Measurements from ENCODE around the gene PLSCR4. TPM values are rescaled to one million over a fixed set of nuclear protein-coding genes. Genes with fewer than 3 reads are reported as not detected.

PLSCR4 gene
- total RNA-seq, 2 experiments from 2014 or later: not detected

- no peak overlapping the region for H3K4me2 ChIP-seq (ENCODE audit: low read length)
- no peak overlapping the region for H3K27ac ChIP-seq (ENCODE audit: low read depth, low read length, poor library complexity, severe bottlenecking)
- H3K9me3 ChIP-seq (ENCODE audit: low read length): no peaks in the 10 kb centered on the region
- CTCF ChIA-PET (ENCODE audit: unreplicated experiment): no interaction called here
- H3K9me2 ChIP-seq (ENCODE audit: insufficient read depth, low read length): no peaks in the 10 kb centered on the region
- POLR2A ChIA-PET: interaction anchor here (0.6 kb wide), 1 partner anchor 1992 kb away, joined by 3 read pairs; no protein-coding TSS in a partner anchor
- no peaks in the 10 kb centered on the region for H4K20me1 ChIP-seq (ENCODE audit: insufficient read depth, low read length)
- BruUV-seq (replicated peaks): no TSS peak
- H3K4me3 ChIP-seq (ENCODE audit: low read depth, low read length, poor library complexity, severe bottlenecking): no peak overlapping the region
- DNase-seq (ENCODE audit: low spot score): no peak
- no peaks in the 10 kb centered on the region for H3K79me2 ChIP-seq (ENCODE audit: insufficient read depth, low read depth, low read length)
- H2AFZ ChIP-seq (ENCODE audit: low read length): no peak overlapping the region
- H3K36me3 ChIP-seq (ENCODE audit: insufficient read depth, low read length): no peaks in the 10 kb centered on the region
- intact Hi-C loops (cut with micrococcal nuclease; ENCODE audit: unreplicated experiment): no loop called here
- TF ChIP-seq CTCF (conservative IDR thresholded peaks at IDR 0.05; ENCODE audit: low read length) (no peak), EZH2phosphoT487 (IDR thresholded peaks at IDR 0.05; ENCODE audit: borderline replicate concordance, low read depth, low read length) (no peak)
- no peaks in the 10 kb centered on the region for H3K4me1 ChIP-seq (ENCODE audit: insufficient read depth, low read length, poor library complexity, severe bottlenecking)
Observed at GRCh38 chr3:146249921-146250320, 984 bp downstream of the PLSCR4 start.

- ChIA-PET POLR2A (interaction anchor here (0.6 kb wide), 1 partner anchor 364 kb away, joined by 3 read pairs; no protein-coding TSS in a partner anchor), CTCF (ENCODE audit: unreplicated experiment) (no interaction called here)
- no peaks in the 10 kb centered on the region for H4K20me1 ChIP-seq (ENCODE audit: insufficient read depth, low read length)
- H3K9me3 ChIP-seq (ENCODE audit: low read length): no peaks in the 10 kb centered on the region
- H3K4me3 ChIP-seq (ENCODE audit: low read depth, low read length, poor library complexity, severe bottlenecking): no peak overlapping the region
- no TSS peak for BruUV-seq (replicated peaks)
- intact Hi-C loops (cut with micrococcal nuclease; ENCODE audit: unreplicated experiment): no loop called here
- H2AFZ ChIP-seq (ENCODE audit: low read length): no peak overlapping the region
- no peak overlapping the region for H3K27ac ChIP-seq (ENCODE audit: low read depth, low read length, poor library complexity, severe bottlenecking)
- H3K79me2 ChIP-seq (ENCODE audit: insufficient read depth, low read depth, low read length): no peaks in the 10 kb centered on the region
- H3K4me2 ChIP-seq (ENCODE audit: low read length): no peak overlapping the region
- TF ChIP-seq CTCF (conservative IDR thresholded peaks at IDR 0.05; ENCODE audit: low read length) (no peak), EZH2phosphoT487 (IDR thresholded peaks at IDR 0.05; ENCODE audit: borderline replicate concordance, low read depth, low read length) (no peak)
- H3K4me1 ChIP-seq (ENCODE audit: insufficient read depth, low read length, poor library complexity, severe bottlenecking): no peaks in the 10 kb centered on the region
- no peak for DNase-seq (ENCODE audit: low spot score)
- H3K9me2 ChIP-seq (ENCODE audit: insufficient read depth, low read length): no peaks in the 10 kb centered on the region
- no peaks in the 10 kb centered on the region for H3K36me3 ChIP-seq (ENCODE audit: insufficient read depth, low read length)
Observed at GRCh38 chr3:146247911-146248310, 3.0 kb downstream of the PLSCR4 start.

GRCh38 chr3:146246526-146246925, 4.4 kb downstream of the PLSCR4 start:
- intact Hi-C loops (cut with micrococcal nuclease; ENCODE audit: unreplicated experiment): no loop called here
- H3K4me1 ChIP-seq (ENCODE audit: insufficient read depth, low read length, poor library complexity, severe bottlenecking): no peaks in the 10 kb centered on the region

More at GRCh38 chr3:146246526-146246925, 4.4 kb downstream of the PLSCR4 start:
- no peak overlapping the region for H3K4me2 ChIP-seq (ENCODE audit: low read length)
- POLR2A ChIA-PET: no interaction called here
- no peak overlapping the region for H2AFZ ChIP-seq (ENCODE audit: low read length)
- no peak overlapping the region for H3K4me3 ChIP-seq (ENCODE audit: low read depth, low read length, poor library complexity, severe bottlenecking)
- no TSS peak for BruUV-seq (replicated peaks)
- H3K27ac ChIP-seq (ENCODE audit: low read depth, low read length, poor library complexity, severe bottlenecking): no peak overlapping the region
- H3K9me2 ChIP-seq (ENCODE audit: insufficient read depth, low read length): no peaks in the 10 kb centered on the region
- H4K20me1 ChIP-seq (ENCODE audit: insufficient read depth, low read length): no peaks in the 10 kb centered on the region
- H3K9me3 ChIP-seq (ENCODE audit: low read length): no peaks in the 10 kb centered on the region
- H3K36me3 ChIP-seq (ENCODE audit: insufficient read depth, low read length): no peaks in the 10 kb centered on the region
- H3K79me2 ChIP-seq (ENCODE audit: insufficient read depth, low read depth, low read length): no peaks in the 10 kb centered on the region
- no peak for TF ChIP-seq EZH2phosphoT487 (IDR thresholded peaks at IDR 0.05; ENCODE audit: borderline replicate concordance, low read depth, low read length)
- no peak for TF ChIP-seq CTCF (conservative IDR thresholded peaks at IDR 0.05; ENCODE audit: low read length)
- DNase-seq (ENCODE audit: low spot score): no peak
- CTCF ChIA-PET (ENCODE audit: unreplicated experiment): no interaction called here

Data from OCI-LY7 (cell line).